ENCODE measurements around the gene OCSTAMP.

GRCh38 chr20:46543959-46544358 lies 6.5 kb downstream of the OCSTAMP start:
- TF ChIP-seq, protein P1, sequence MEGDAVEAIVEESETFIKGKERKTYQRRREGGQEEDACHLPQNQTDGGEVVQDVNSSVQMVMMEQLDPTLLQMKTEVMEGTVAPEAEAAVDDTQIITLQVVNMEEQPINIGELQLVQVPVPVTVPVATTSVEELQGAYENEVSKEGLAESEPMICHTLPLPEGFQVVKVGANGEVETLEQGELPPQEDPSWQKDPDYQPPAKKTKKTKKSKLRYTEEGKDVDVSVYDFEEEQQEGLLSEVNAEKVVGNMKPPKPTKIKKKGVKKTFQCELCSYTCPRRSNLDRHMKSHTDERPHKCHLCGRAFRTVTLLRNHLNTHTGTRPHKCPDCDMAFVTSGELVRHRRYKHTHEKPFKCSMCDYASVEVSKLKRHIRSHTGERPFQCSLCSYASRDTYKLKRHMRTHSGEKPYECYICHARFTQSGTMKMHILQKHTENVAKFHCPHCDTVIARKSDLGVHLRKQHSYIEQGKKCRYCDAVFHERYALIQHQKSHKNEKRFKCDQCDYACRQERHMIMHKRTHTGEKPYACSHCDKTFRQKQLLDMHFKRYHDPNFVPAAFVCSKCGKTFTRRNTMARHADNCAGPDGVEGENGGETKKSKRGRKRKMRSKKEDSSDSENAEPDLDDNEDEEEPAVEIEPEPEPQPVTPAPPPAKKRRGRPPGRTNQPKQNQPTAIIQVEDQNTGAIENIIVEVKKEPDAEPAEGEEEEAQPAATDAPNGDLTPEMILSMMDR (IDR thresholded peaks at IDR 0.05): no peak
- TF ChIP-seq ZFX (IDR thresholded peaks at IDR 0.05; ENCODE audit: borderline replicate concordance): no peak

Data from 22Rv1 (cell line).